ENCODE measurements around the gene MXD3.
"Not testable (repeated sequence)": the region's sequence is repeated elsewhere in the genome, so short reads cannot be mapped to it uniquely, and the experiment has no call there.

MXD3 gene

GRCh38 chr5:177311723-177312648 is at the start of gene MXD3:
TSS of gene MXD3 (minus strand) at chr5:177311898. CDS start at chr5:177311830, 68 bp downstream.
- peak within 1 kb of the TSS; percentile 63 for H3K27ac Mint-ChIP-seq
- intact Hi-C loops (cut with micrococcal nuclease), result loop anchor here (10.0 kb wide), 1 partner anchor 183 kb away; the partner anchor contains the start of gene PDLIM7
- peaks cover 19% of the 10 kb centered on the region for H3K36me3 Mint-ChIP-seq (ENCODE audit: low read depth)
- no peaks in the 10 kb centered on the region for H3K9me3 Mint-ChIP-seq
- peaks cover 2% of the 10 kb centered on the region for H3K27me3 Mint-ChIP-seq
- peak within 1 kb of the TSS; percentile 81 for H3K4me3 Mint-ChIP-seq
- peaks cover 72% of the 10 kb centered on the region for H3K4me1 Mint-ChIP-seq (ENCODE audit: low read depth)

- H3K9me3 Mint-ChIP-seq; H3K27me3 Mint-ChIP-seq; intact Hi-C loops (cut with micrococcal nuclease): not testable (repeated sequence)
- Mint-ChIP-seq H3K4me3 (peak overlapping the region; percentile 49), H3K4me1 (ENCODE audit: low read depth) (peaks cover 91% of the 10 kb centered on the region), H3K27ac (peak overlapping the region; percentile 84), H3K36me3 (ENCODE audit: low read depth) (peaks cover 56% of the 10 kb centered on the region)
Measured at GRCh38 chr5:177360740-177361139, 49.0 kb upstream of the MXD3 start.

GRCh38 chr5:177359860-177360259 is 48.2 kb upstream of the MXD3 start:
- intact Hi-C loops (cut with micrococcal nuclease), result loop anchor here (5.0 kb wide), 1 partner anchor 53 kb away; no protein-coding TSS in a partner anchor
- peak overlapping the region; percentile 84 for H3K27ac Mint-ChIP-seq
- peaks cover 48% of the 10 kb centered on the region for H3K36me3 Mint-ChIP-seq (ENCODE audit: low read depth)
- peak overlapping the region; percentile 94 for H3K4me3 Mint-ChIP-seq
- H3K9me3 Mint-ChIP-seq, result peaks cover 6% of the 10 kb centered on the region
- H3K27me3 Mint-ChIP-seq, result no peaks in the 10 kb centered on the region
- peaks cover 95% of the 10 kb centered on the region for H3K4me1 Mint-ChIP-seq (ENCODE audit: low read depth)

- peaks cover 6% of the 10 kb centered on the region for H3K9me3 Mint-ChIP-seq
- H3K4me1 Mint-ChIP-seq (ENCODE audit: low read depth), result peaks cover 95% of the 10 kb centered on the region
- peak overlapping the region; percentile 94 for H3K4me3 Mint-ChIP-seq
- peaks cover 44% of the 10 kb centered on the region for H3K36me3 Mint-ChIP-seq (ENCODE audit: low read depth)
- intact Hi-C loops (cut with micrococcal nuclease), result loop anchor here (5.0 kb wide), 1 partner anchor 52 kb away; no protein-coding TSS in a partner anchor
- no peaks in the 10 kb centered on the region for H3K27me3 Mint-ChIP-seq
- peak overlapping the region; percentile 84 for H3K27ac Mint-ChIP-seq
Measured at GRCh38 chr5:177359451-177359851, 47.8 kb upstream of the MXD3 start.

- Mint-ChIP-seq H3K27me3 (no peaks in the 10 kb centered on the region), H3K36me3 (ENCODE audit: low read depth) (peaks cover 40% of the 10 kb centered on the region), H3K4me3 (peak overlapping the region; percentile 94), H3K9me3 (peaks cover 6% of the 10 kb centered on the region), H3K27ac (peak overlapping the region; percentile 84), H3K4me1 (ENCODE audit: low read depth) (peaks cover 95% of the 10 kb centered on the region)
- intact Hi-C loops (cut with micrococcal nuclease), result loop anchor here (5.0 kb wide), 1 partner anchor 51 kb away; no protein-coding TSS in a partner anchor
Measured at GRCh38 chr5:177358370-177358819, 46.7 kb upstream of the MXD3 start.

GRCh38 chr5:177357459-177358351 is 46.0 kb upstream of the MXD3 start, which contains the start of gene RGS14:
TSS of gene RGS14 (plus strand) at chr5:177357924. CDS start at chr5:177358025, 101 bp downstream.
- H3K36me3 Mint-ChIP-seq (ENCODE audit: low read depth), result peaks cover 36% of the 10 kb centered on the region
- peak within 1 kb of the TSS; percentile 94 for H3K4me3 Mint-ChIP-seq
- peaks cover 6% of the 10 kb centered on the region for H3K9me3 Mint-ChIP-seq
- no peaks in the 10 kb centered on the region for H3K27me3 Mint-ChIP-seq
- peaks cover 95% of the 10 kb centered on the region for H3K4me1 Mint-ChIP-seq (ENCODE audit: low read depth)
- peak within 1 kb of the TSS; percentile 84 for H3K27ac Mint-ChIP-seq
- intact Hi-C loops (cut with micrococcal nuclease), result loop anchor here (5.0 kb wide), 1 partner anchor 50 kb away; no protein-coding TSS in a partner anchor

- H3K27ac Mint-ChIP-seq, result peak overlapping the region; percentile 84
- H3K36me3 Mint-ChIP-seq (ENCODE audit: low read depth), result peaks cover 31% of the 10 kb centered on the region
Measured at GRCh38 chr5:177357146-177357458, 45.4 kb upstream of the MXD3 start.

GRCh38 chr5:177356746-177357145 is 45.0 kb upstream of the MXD3 start:
- intact Hi-C loops (cut with micrococcal nuclease), result loop anchor here (5.0 kb wide), 1 partner anchor 49 kb away; no protein-coding TSS in a partner anchor
- Mint-ChIP-seq H3K27me3 (no peaks in the 10 kb centered on the region), H3K9me3 (peaks cover 6% of the 10 kb centered on the region), H3K36me3 (ENCODE audit: low read depth) (peaks cover 31% of the 10 kb centered on the region), H3K4me3 (peak overlapping the region; percentile 94), H3K27ac (peak overlapping the region; percentile 84), H3K4me1 (ENCODE audit: low read depth) (peaks cover 94% of the 10 kb centered on the region)

More at GRCh38 chr5:177357146-177357458, 45.4 kb upstream of the MXD3 start:
- intact Hi-C loops (cut with micrococcal nuclease), result loop anchor here (5.0 kb wide), 1 partner anchor 50 kb away; no protein-coding TSS in a partner anchor
- H3K4me3 Mint-ChIP-seq, result peak overlapping the region; percentile 94
- no peaks in the 10 kb centered on the region for H3K27me3 Mint-ChIP-seq
- H3K4me1 Mint-ChIP-seq (ENCODE audit: low read depth), result peaks cover 95% of the 10 kb centered on the region
- H3K9me3 Mint-ChIP-seq, result peaks cover 6% of the 10 kb centered on the region

- intact Hi-C loops (cut with micrococcal nuclease), result loop anchor here (5.0 kb wide), 1 partner anchor 49 kb away; no protein-coding TSS in a partner anchor
- peaks cover 39% of the 10 kb centered on the region for H3K36me3 Mint-ChIP-seq (ENCODE audit: low read depth)
- H3K27ac Mint-ChIP-seq, result peak overlapping the region; percentile 58
- H3K27me3 Mint-ChIP-seq, result no peaks in the 10 kb centered on the region
- peaks cover 6% of the 10 kb centered on the region for H3K9me3 Mint-ChIP-seq
- H3K4me1 Mint-ChIP-seq (ENCODE audit: low read depth), result peaks cover 84% of the 10 kb centered on the region
- H3K4me3 Mint-ChIP-seq, result no peak overlapping the region
Measured at GRCh38 chr5:177355868-177356168, 44.1 kb upstream of the MXD3 start.

GRCh38 chr5:177355162-177355867 is 43.6 kb upstream of the MXD3 start:
- H3K4me1 Mint-ChIP-seq (ENCODE audit: low read depth), result peaks cover 84% of the 10 kb centered on the region
- H3K27ac Mint-ChIP-seq, result peak overlapping the region; percentile 58
- no peak overlapping the region for H3K4me3 Mint-ChIP-seq
- H3K36me3 Mint-ChIP-seq (ENCODE audit: low read depth), result peaks cover 39% of the 10 kb centered on the region
- H3K9me3 Mint-ChIP-seq, result peaks cover 6% of the 10 kb centered on the region
- no peaks in the 10 kb centered on the region for H3K27me3 Mint-ChIP-seq
- intact Hi-C loops (cut with micrococcal nuclease), result loop anchor here (5.0 kb wide), 1 partner anchor 48 kb away; no protein-coding TSS in a partner anchor

- H3K9me3 Mint-ChIP-seq, result peaks cover 6% of the 10 kb centered on the region
- peak overlapping the region; percentile 58 for H3K27ac Mint-ChIP-seq
- peaks cover 84% of the 10 kb centered on the region for H3K4me1 Mint-ChIP-seq (ENCODE audit: low read depth)
- intact Hi-C loops (cut with micrococcal nuclease), result loop anchor here (5.0 kb wide), 1 partner anchor 47 kb away; no protein-coding TSS in a partner anchor
- no peaks in the 10 kb centered on the region for H3K27me3 Mint-ChIP-seq
- peak overlapping the region; percentile 13 for H3K4me3 Mint-ChIP-seq
- peaks cover 39% of the 10 kb centered on the region for H3K36me3 Mint-ChIP-seq (ENCODE audit: low read depth)
Measured at GRCh38 chr5:177354711-177355110, 43.0 kb upstream of the MXD3 start.

- peaks cover 6% of the 10 kb centered on the region for H3K9me3 Mint-ChIP-seq
- H3K27ac Mint-ChIP-seq, result peak overlapping the region; percentile 58
- no peak overlapping the region for H3K4me3 Mint-ChIP-seq
- H3K4me1 Mint-ChIP-seq (ENCODE audit: low read depth), result peaks cover 84% of the 10 kb centered on the region
- H3K27me3 Mint-ChIP-seq, result no peaks in the 10 kb centered on the region
- intact Hi-C loops (cut with micrococcal nuclease), result no loop called here
- peaks cover 39% of the 10 kb centered on the region for H3K36me3 Mint-ChIP-seq (ENCODE audit: low read depth)
Measured at GRCh38 chr5:177354256-177354655, 42.6 kb upstream of the MXD3 start.

GRCh38 chr5:177353093-177353492 is 41.4 kb upstream of the MXD3 start:
- H3K27me3 Mint-ChIP-seq, result no peaks in the 10 kb centered on the region
- H3K4me1 Mint-ChIP-seq (ENCODE audit: low read depth), result peaks cover 77% of the 10 kb centered on the region
- peaks cover 37% of the 10 kb centered on the region for H3K36me3 Mint-ChIP-seq (ENCODE audit: low read depth)
- peak overlapping the region; percentile 100 for H3K27ac Mint-ChIP-seq
- intact Hi-C loops (cut with micrococcal nuclease), result no loop called here
- H3K4me3 Mint-ChIP-seq, result peak overlapping the region; percentile 96
- peaks cover 6% of the 10 kb centered on the region for H3K9me3 Mint-ChIP-seq
